ENCODE measurements around the gene SLC12A6.

SLC12A6 gene

GRCh38 chr15:34185666-34186065 is 151.9 kb downstream of the SLC12A6 start:
- no peak for DNase-seq

GRCh38 chr15:34182942-34183341 is 154.6 kb downstream of the SLC12A6 start:
- no peak for DNase-seq
